ENCODE results near the gene WDR86. TPM values are rescaled to one million over a fixed set of nuclear protein-coding genes. Genes with fewer than 3 reads are reported as not detected.

Gene WDR86
- total RNA-seq, 1 experiment from 2014 or later, result 0.86 TPM

DNA sequence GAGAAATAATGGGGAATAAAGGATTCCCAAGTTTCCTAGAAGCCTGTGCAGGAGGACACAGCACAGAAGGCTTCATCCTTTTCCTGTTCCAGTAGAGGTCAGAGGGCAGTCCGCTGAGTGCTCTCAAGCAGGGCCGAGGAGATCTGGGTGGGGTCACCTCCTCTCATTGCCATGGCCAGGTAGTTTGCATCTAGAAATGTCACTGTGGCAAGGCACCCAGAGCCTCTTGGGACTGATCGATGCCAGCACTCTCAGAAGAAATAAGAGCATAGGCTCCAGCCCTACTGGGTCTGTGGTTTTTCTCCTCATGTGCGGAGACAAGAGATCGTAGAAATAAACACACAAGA is 60.4 kb downstream of the WDR86 start:
- no peak for DNase-seq (ENCODE audit: low spot score)
- ChIA-PET POLR2A (ENCODE audit: low non-redundant PET) (no interaction called here), CTCF (no interaction called here)
- intact Hi-C loops (cut with micrococcal nuclease; ENCODE audit: unreplicated experiment), result no loop called here
- no peak for TF ChIP-seq CTCF (conservative IDR thresholded peaks at IDR 0.05; ENCODE audit: low read depth, low read length)
- TF ChIP-seq EZH2 (IDR thresholded peaks at IDR 0.05; ENCODE audit: borderline replicate concordance, low read depth, low read length, poor library complexity, severe bottlenecking), result no peak
- H3K9me3 ChIP-seq (ENCODE audit: low read depth, low read length, poor library complexity, severe bottlenecking), result no peaks in the 10 kb centered on the region
- H3K27ac ChIP-seq (ENCODE audit: low read depth, low read length, poor library complexity, severe bottlenecking), result no peak overlapping the region
- no TSS peak for BruUV-seq (replicated peaks)
- H3K4me3 ChIP-seq (ENCODE audit: low read depth, low read length, poor library complexity, severe bottlenecking), result no peak overlapping the region
- H3K4me1 ChIP-seq (ENCODE audit: insufficient read depth, low read length, poor library complexity, severe bottlenecking), result no peaks in the 10 kb centered on the region
- H3K27me3 ChIP-seq (replicated peaks; ENCODE audit: insufficient read depth, low read depth, low read length, poor library complexity), result no peaks in the 10 kb centered on the region
- H3K36me3 ChIP-seq (ENCODE audit: insufficient read depth, low read length, poor library complexity, severe bottlenecking), result peaks cover 57% of the 10 kb centered on the region

- intact Hi-C loops (cut with micrococcal nuclease; ENCODE audit: unreplicated experiment), result no loop called here
- TF ChIP-seq CTCF (conservative IDR thresholded peaks at IDR 0.05; ENCODE audit: low read depth, low read length), result no peak
- TF ChIP-seq EZH2 (IDR thresholded peaks at IDR 0.05; ENCODE audit: borderline replicate concordance, low read depth, low read length, poor library complexity, severe bottlenecking), result no peak
- DNase-seq (ENCODE audit: low spot score), result no peak
- Histone ChIP-seq H3K36me3 (ENCODE audit: insufficient read depth, low read length, poor library complexity, severe bottlenecking) (peaks cover 52% of the 10 kb centered on the region), H3K4me1 (ENCODE audit: insufficient read depth, low read length, poor library complexity, severe bottlenecking) (no peaks in the 10 kb centered on the region), H3K4me3 (ENCODE audit: low read depth, low read length, poor library complexity, severe bottlenecking) (no peak overlapping the region), H3K27ac (ENCODE audit: low read depth, low read length, poor library complexity, severe bottlenecking) (no peak overlapping the region), H3K9me3 (ENCODE audit: low read depth, low read length, poor library complexity, severe bottlenecking) (no peaks in the 10 kb centered on the region), H3K27me3 (replicated peaks; ENCODE audit: insufficient read depth, low read depth, low read length, poor library complexity) (no peaks in the 10 kb centered on the region)
- ChIA-PET CTCF (no interaction called here), POLR2A (ENCODE audit: low non-redundant PET) (no interaction called here)
- BruUV-seq (replicated peaks), result no TSS peak
Observed at GRCh38 chr7:151348970-151349369, 60.9 kb downstream of the WDR86 start.

- H3K36me3 ChIP-seq (ENCODE audit: insufficient read depth, low read length, poor library complexity, severe bottlenecking), result peaks cover 37% of the 10 kb centered on the region
- peaks cover 6% of the 10 kb centered on the region for H3K4me1 ChIP-seq (ENCODE audit: insufficient read depth, low read length, poor library complexity, severe bottlenecking)
- no peak for TF ChIP-seq CTCF (conservative IDR thresholded peaks at IDR 0.05; ENCODE audit: low read depth, low read length)
- TF ChIP-seq EZH2 (IDR thresholded peaks at IDR 0.05; ENCODE audit: borderline replicate concordance, low read depth, low read length, poor library complexity, severe bottlenecking), result no peak
- intact Hi-C loops (cut with micrococcal nuclease; ENCODE audit: unreplicated experiment), result no loop called here
- H3K27ac ChIP-seq (ENCODE audit: low read depth, low read length, poor library complexity, severe bottlenecking), result no peak overlapping the region
- DNase-seq (ENCODE audit: low spot score), result no peak
- CTCF ChIA-PET, result no interaction called here
- no peak overlapping the region for H3K4me3 ChIP-seq (ENCODE audit: low read depth, low read length, poor library complexity, severe bottlenecking)
- BruUV-seq (replicated peaks), result no TSS peak
- no peaks in the 10 kb centered on the region for H3K27me3 ChIP-seq (replicated peaks; ENCODE audit: insufficient read depth, low read depth, low read length, poor library complexity)
- POLR2A ChIA-PET (ENCODE audit: low non-redundant PET), result no interaction called here
- no peaks in the 10 kb centered on the region for H3K9me3 ChIP-seq (ENCODE audit: low read depth, low read length, poor library complexity, severe bottlenecking)
Observed at GRCh38 chr7:151347200-151347599, 62.6 kb downstream of the WDR86 start.

Data from A673 (cell line).